Endothelial cell of umbilical vein (primary cell): ENCODE results near the gene DPP6.

ENCODE experiments used
- EZH2 ChIP-seq: IDR thresholded peaks from 2 replicates; pipeline ENCODE4 v1.6.1; 2012; ENCODE audit warnings: borderline replicate concordance, low read depth, mild to moderate bottlenecking, moderate library complexity, low read length, inconsistent platforms; ENCODE audit not compliant: severe bottlenecking
- GATA2 ChIP-seq: IDR thresholded peaks from 2 replicates; pipeline ENCODE4 v1.7.0; 2011; ENCODE audit warnings: low read depth, mild to moderate bottlenecking, moderate library complexity, mixed read lengths, low read length; ENCODE audit not compliant: insufficient read length, insufficient read depth
- JUN ChIP-seq: IDR thresholded peaks from 2 replicates; pipeline ENCODE4 v1.6.1; 2011; ENCODE audit warnings: borderline replicate concordance, low read depth; ENCODE audit not compliant: insufficient read length, insufficient read depth
- MYC ChIP-seq: IDR thresholded peaks from one replicate; pipeline ENCODE4 v1.6.1; 2011; ENCODE audit warnings: mild to moderate bottlenecking, low read depth, low read length
- POLR2A ChIP-seq: IDR thresholded peaks from 2 replicates; pipeline ENCODE4 v1.6.1; 2012; ENCODE audit warnings: low read depth, mild to moderate bottlenecking, control low read depth, low read length
- POLR2AphosphoS5 ChIP-seq: IDR thresholded peaks from 2 replicates; pipeline ENCODE4 v1.6.1; 2012; ENCODE audit warnings: low read depth, mild to moderate bottlenecking, control low read depth, low read length, moderate library complexity; ENCODE audit not compliant: insufficient read depth
- TF ChIP-seq, protein P1 (sequence below), 2 donors: IDR thresholded peaks; 1 replicate in 1 of 2; 2 replicates in 1 of 2; pipeline ENCODE4 v1.5.1; 2011; ENCODE audit warnings: low read length in 2 of 2, mild to moderate bottlenecking in 2 of 2, moderate library complexity in 2 of 2, control low read depth in 1 of 2, inconsistent platforms in 1 of 2, low read depth in 1 of 2; ENCODE audit not compliant: insufficient read depth in 1 of 2; ENCODE audit errors: extremely low read depth in 1 of 2
- TF ChIP-seq, protein P2 (sequence below): IDR thresholded peaks from 2 replicates; pipeline ENCODE4 v1.6.1; 2011; ENCODE audit not compliant: insufficient read depth, insufficient read length

DNA sequence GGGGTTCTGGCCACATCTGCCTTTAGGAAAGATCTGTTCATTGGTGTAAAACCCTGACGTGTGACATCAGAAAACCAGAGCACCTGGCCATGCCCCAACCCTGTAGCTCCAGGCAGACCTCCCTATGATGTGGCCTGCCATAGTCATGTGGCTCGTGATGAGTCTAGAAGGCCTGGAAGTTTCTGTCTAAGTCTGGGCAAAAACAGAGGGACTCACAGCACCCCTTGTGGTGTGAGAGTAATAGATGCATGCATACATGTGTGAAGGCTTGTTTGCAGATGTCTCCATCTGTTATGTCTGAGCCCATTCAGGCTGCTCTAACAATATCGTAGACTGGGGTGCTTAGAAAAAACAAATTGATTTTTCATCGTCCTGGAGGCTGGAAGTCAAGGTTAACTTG lies 641.5 kb downstream of the DPP6 start:
- TF ChIP-seq, protein P1, sequence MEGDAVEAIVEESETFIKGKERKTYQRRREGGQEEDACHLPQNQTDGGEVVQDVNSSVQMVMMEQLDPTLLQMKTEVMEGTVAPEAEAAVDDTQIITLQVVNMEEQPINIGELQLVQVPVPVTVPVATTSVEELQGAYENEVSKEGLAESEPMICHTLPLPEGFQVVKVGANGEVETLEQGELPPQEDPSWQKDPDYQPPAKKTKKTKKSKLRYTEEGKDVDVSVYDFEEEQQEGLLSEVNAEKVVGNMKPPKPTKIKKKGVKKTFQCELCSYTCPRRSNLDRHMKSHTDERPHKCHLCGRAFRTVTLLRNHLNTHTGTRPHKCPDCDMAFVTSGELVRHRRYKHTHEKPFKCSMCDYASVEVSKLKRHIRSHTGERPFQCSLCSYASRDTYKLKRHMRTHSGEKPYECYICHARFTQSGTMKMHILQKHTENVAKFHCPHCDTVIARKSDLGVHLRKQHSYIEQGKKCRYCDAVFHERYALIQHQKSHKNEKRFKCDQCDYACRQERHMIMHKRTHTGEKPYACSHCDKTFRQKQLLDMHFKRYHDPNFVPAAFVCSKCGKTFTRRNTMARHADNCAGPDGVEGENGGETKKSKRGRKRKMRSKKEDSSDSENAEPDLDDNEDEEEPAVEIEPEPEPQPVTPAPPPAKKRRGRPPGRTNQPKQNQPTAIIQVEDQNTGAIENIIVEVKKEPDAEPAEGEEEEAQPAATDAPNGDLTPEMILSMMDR (IDR thresholded peaks at IDR 0.05; ENCODE audit: extremely low read depth in 1 of 2, insufficient read depth in 1 of 2, low read depth in 1 of 2, low read length in 2 of 2): no peak
- TF ChIP-seq POLR2A (no peak), EZH2 (no peak), POLR2AphosphoS5 (no peak), MYC (no peak), JUN (no peak), GATA2 (no peak)
- TF ChIP-seq, protein P2, sequence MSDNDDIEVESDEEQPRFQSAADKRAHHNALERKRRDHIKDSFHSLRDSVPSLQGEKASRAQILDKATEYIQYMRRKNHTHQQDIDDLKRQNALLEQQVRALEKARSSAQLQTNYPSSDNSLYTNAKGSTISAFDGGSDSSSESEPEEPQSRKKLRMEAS: no peak
